ENCODE measurements around the gene CPVL. TPM values are rescaled to one million over a fixed set of nuclear protein-coding genes. Genes with fewer than 3 reads are reported as not detected.

CPVL gene
- total RNA-seq, 1 donor from 2014 or later = 30.2 TPM

GRCh38 chr7:29179115-29179514 is 32.8 kb upstream of the CPVL start:
- H3K4me1 Mint-ChIP-seq (ENCODE audit: unreplicated experiment) = no peaks in the 10 kb centered on the region
- no peaks in the 10 kb centered on the region for H3K27me3 Mint-ChIP-seq
- no peak overlapping the region for H3K27ac Mint-ChIP-seq
- DNase-seq (ENCODE audit: extremely low spot score, unreplicated experiment) = no peak
- peaks cover 8% of the 10 kb centered on the region for H3K9me3 Mint-ChIP-seq
- no peak overlapping the region for H3K4me3 Mint-ChIP-seq
- H3K36me3 Mint-ChIP-seq = no peaks in the 10 kb centered on the region
- no peak for TF ChIP-seq CTCF (conservative IDR thresholded peaks at IDR 0.05)

DNA sequence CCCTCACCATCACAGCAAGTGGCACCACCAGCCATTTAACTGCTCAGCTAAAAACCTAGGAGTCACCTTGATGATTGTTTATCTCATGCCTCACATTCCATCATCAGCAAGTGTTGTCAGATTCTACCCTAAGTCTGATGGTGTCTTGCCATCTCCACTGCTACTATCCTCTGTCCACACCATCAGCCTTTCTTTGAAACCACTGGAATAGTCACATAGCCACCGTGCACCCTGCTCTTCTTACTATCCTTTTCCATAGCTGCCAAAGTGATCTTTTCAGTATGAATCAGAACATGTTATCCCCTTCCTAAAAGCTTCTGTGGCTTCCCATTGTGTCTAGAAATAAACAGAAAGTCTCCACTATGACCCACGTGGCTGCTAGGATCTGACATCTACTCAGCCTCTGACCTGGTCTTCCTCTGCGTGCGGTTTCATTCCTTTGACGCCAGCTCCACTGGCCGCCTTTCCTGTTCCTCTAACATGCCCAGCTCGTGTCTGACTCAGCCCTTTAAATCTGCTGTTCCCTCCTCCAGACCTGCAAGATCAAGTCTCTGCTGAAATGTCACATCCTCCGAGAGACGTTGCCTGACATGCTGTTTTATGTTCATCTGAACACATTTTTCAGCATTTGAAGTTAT is 31.7 kb upstream of the CPVL start:
- no peaks in the 10 kb centered on the region for H3K36me3 Mint-ChIP-seq
- no peak for TF ChIP-seq CTCF (conservative IDR thresholded peaks at IDR 0.05)
- no peak for DNase-seq (ENCODE audit: extremely low spot score, unreplicated experiment)
- no peak overlapping the region for H3K4me3 Mint-ChIP-seq
- peaks cover 8% of the 10 kb centered on the region for H3K9me3 Mint-ChIP-seq
- no peaks in the 10 kb centered on the region for H3K27me3 Mint-ChIP-seq
- no peaks in the 10 kb centered on the region for H3K4me1 Mint-ChIP-seq (ENCODE audit: unreplicated experiment)
- H3K27ac Mint-ChIP-seq = no peak overlapping the region

DNA sequence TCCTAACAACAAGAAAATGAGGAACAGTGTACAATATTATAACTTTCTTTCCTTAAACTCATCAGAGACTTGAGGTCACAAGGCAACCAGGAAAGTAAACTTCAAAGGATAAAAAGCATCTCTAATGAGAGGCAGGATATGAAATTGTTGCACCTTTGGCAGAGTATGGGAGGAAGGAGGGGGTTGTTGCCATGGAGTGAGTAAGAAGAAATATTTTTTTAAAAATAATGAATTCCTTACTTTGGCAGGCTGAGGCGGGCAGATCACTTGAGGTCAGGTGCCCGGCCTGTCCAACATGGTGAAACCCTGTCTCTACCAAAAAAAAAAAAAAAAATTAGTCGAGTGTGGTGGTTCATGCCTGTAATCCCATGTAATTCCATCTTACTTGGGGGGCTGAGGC is 27.1 kb upstream of the CPVL start:
- Mint-ChIP-seq H3K27ac (no peak overlapping the region), H3K4me1 (ENCODE audit: unreplicated experiment) (no peaks in the 10 kb centered on the region), H3K27me3 (no peaks in the 10 kb centered on the region), H3K4me3 (no peak overlapping the region), H3K9me3 (peaks cover 15% of the 10 kb centered on the region), H3K36me3 (no peaks in the 10 kb centered on the region)
- TF ChIP-seq CTCF (conservative IDR thresholded peaks at IDR 0.05) = no peak
- no peak for DNase-seq (ENCODE audit: extremely low spot score, unreplicated experiment)

- no peak for TF ChIP-seq CTCF (conservative IDR thresholded peaks at IDR 0.05)
- H3K36me3 Mint-ChIP-seq = no peaks in the 10 kb centered on the region
- H3K27ac Mint-ChIP-seq = no peak overlapping the region
- no peaks in the 10 kb centered on the region for H3K27me3 Mint-ChIP-seq
- no peak overlapping the region for H3K4me3 Mint-ChIP-seq
- peaks cover 8% of the 10 kb centered on the region for H3K9me3 Mint-ChIP-seq
- H3K4me1 Mint-ChIP-seq (ENCODE audit: unreplicated experiment) = no peaks in the 10 kb centered on the region
- DNase-seq (ENCODE audit: extremely low spot score, unreplicated experiment) = no peak
Measured at GRCh38 chr7:29170781-29171180, 24.4 kb upstream of the CPVL start.

DNA sequence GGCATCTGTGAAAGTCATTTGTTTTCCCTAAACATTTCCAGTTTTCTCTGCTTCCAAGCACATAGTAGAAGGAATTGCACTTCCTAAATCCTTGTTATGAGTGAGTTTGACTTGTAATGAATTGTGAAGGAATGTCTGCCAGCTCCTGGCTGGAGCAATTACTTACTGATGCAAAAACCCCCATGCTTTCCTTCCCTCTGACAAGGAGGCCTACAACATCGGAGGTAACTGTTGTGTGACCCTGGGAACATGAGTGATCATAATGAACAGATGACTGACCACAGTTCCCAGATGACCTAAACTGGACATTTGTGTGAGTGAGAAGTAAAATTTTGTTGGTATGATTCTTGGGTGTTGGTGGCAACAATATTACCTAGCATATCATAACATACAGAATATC is 21.4 kb upstream of the CPVL start:
- peaks cover 12% of the 10 kb centered on the region for H3K9me3 Mint-ChIP-seq
- no peaks in the 10 kb centered on the region for H3K4me1 Mint-ChIP-seq (ENCODE audit: unreplicated experiment)
- no peaks in the 10 kb centered on the region for H3K36me3 Mint-ChIP-seq
- no peak for TF ChIP-seq CTCF (conservative IDR thresholded peaks at IDR 0.05)
- no peaks in the 10 kb centered on the region for H3K27me3 Mint-ChIP-seq
- DNase-seq (ENCODE audit: extremely low spot score, unreplicated experiment) = no peak
- H3K27ac Mint-ChIP-seq = no peak overlapping the region
- no peak overlapping the region for H3K4me3 Mint-ChIP-seq

DNA sequence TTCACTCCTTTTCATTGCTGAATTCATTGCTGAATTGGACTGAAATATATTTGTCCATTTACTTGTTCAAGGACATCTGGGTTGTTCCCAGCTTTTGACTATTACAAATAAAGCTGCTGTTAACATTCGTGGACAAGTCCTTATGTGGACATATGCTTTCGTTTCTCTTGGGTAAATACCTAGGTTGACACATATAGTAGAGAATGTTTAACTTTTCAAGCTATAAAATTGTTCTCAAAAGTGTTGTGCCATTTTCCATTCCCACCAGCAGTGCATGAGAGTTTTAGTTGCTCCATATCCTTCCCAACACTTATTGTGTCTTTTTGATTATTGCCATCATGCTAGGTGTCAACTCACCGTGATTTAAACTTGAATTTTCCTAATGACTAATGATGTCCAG is 17.5 kb upstream of the CPVL start:
- Mint-ChIP-seq H3K27me3 (peaks cover 5% of the 10 kb centered on the region), H3K27ac (no peak overlapping the region)
- no peak for DNase-seq (ENCODE audit: extremely low spot score, unreplicated experiment)

More for the DNA sequence above, 17.5 kb upstream of the CPVL start:
- H3K9me3 Mint-ChIP-seq = peaks cover 5% of the 10 kb centered on the region
- no peaks in the 10 kb centered on the region for H3K36me3 Mint-ChIP-seq
- H3K4me1 Mint-ChIP-seq (ENCODE audit: unreplicated experiment) = no peaks in the 10 kb centered on the region
- no peak for TF ChIP-seq CTCF (conservative IDR thresholded peaks at IDR 0.05)
- no peak overlapping the region for H3K4me3 Mint-ChIP-seq
